H9 (cell line): ENCODE results near the gene PTPRN2. TPM values are rescaled to one million over a fixed set of nuclear protein-coding genes. Genes with fewer than 3 reads are reported as not detected.

Experiments
- DNase-seq: peaks from one replicate; pipeline ENCODE4 v3.0.0-alpha.2; 2017
- H2AFZ ChIP-seq: one replicate; pipeline ENCODE4 v1.6.1; 2013; ENCODE audit warnings: mild to moderate bottlenecking, low read length, control low read depth, moderate library complexity
- H2AK5ac ChIP-seq: 2 replicates; pipeline ENCODE4 v1.6.1; 2013; ENCODE audit warnings: low read length, control low read depth, mixed read lengths; ENCODE audit not compliant: insufficient read length
- H2BK120ac ChIP-seq: one replicate; pipeline ENCODE4 v1.6.1; 2013; ENCODE audit warnings: low read depth, mild to moderate bottlenecking, low read length, control low read depth, inconsistent platforms; ENCODE audit not compliant: poor library complexity, severe bottlenecking
- H2BK12ac ChIP-seq: 2 replicates; pipeline ENCODE4 v1.6.1; 2013; ENCODE audit warnings: low read length, control low read depth, mixed read lengths, low read depth; ENCODE audit not compliant: insufficient read length
- H2BK15ac ChIP-seq: 2 replicates; pipeline ENCODE4 v1.6.1; 2013; ENCODE audit warnings: low read depth, low read length, control low read depth
- H2BK20ac ChIP-seq: one replicate; pipeline ENCODE4 v1.6.1; 2013; ENCODE audit warnings: low read depth, mild to moderate bottlenecking, low read length, control low read depth, inconsistent platforms; ENCODE audit not compliant: poor library complexity, severe bottlenecking
- H2BK5ac ChIP-seq: 2 replicates; pipeline ENCODE4 v1.6.1; 2013; ENCODE audit warnings: low read length, control low read depth, mixed read lengths; ENCODE audit not compliant: insufficient read length
- H3K14ac ChIP-seq: 2 replicates; pipeline ENCODE4 v1.6.1; 2013; ENCODE audit warnings: low read length, control low read depth; ENCODE audit not compliant: insufficient read depth
- H3K18ac ChIP-seq: 2 replicates; pipeline ENCODE4 v1.6.1; 2013; ENCODE audit warnings: low read depth, mild to moderate bottlenecking, mixed read lengths, low read length, control low read depth; ENCODE audit not compliant: insufficient read length
- H3K23ac ChIP-seq: 2 replicates; pipeline ENCODE4 v1.6.1; 2013; ENCODE audit warnings: low read length, control low read depth, mixed read lengths, low read depth; ENCODE audit not compliant: insufficient read length
- H3K23me2 ChIP-seq: 2 replicates; pipeline ENCODE4 v1.6.1; 2013; ENCODE audit warnings: low read depth, mild to moderate bottlenecking, mixed read lengths, low read length, control low read depth; ENCODE audit not compliant: insufficient read length, poor library complexity, severe bottlenecking
- H3K27ac ChIP-seq: 2 replicates; pipeline ENCODE4 v1.5.1; 2013; ENCODE audit warnings: low read length, control low read depth, mixed read lengths, low read depth; ENCODE audit not compliant: insufficient read length
- H3K27me3 ChIP-seq: 2 replicates; pipeline ENCODE4 v1.6.1; 2013; ENCODE audit warnings: low read length, control low read depth, inconsistent platforms; ENCODE audit not compliant: insufficient read depth
- H3K4ac ChIP-seq: 2 replicates; pipeline ENCODE4 v1.6.1; 2013; ENCODE audit warnings: low read depth, mild to moderate bottlenecking, control low read depth, inconsistent platforms, low read length, moderate library complexity
- H3K4me1 ChIP-seq: 2 replicates; pipeline ENCODE4 v1.6.1; 2013; ENCODE audit warnings: low read length, control low read depth, inconsistent platforms; ENCODE audit not compliant: insufficient read depth
- H3K4me2 ChIP-seq: 2 replicates; pipeline ENCODE4 v1.6.1; 2013; ENCODE audit warnings: low read length, control low read depth, mixed read lengths; ENCODE audit not compliant: insufficient read length, insufficient read depth
- H3K56ac ChIP-seq: 2 replicates; pipeline ENCODE4 v1.6.1; 2013; ENCODE audit warnings: low read depth, mild to moderate bottlenecking, mixed read lengths, low read length, control low read depth; ENCODE audit not compliant: insufficient read length
- H3K79me1 ChIP-seq: 2 replicates; pipeline ENCODE4 v1.6.1; 2013; ENCODE audit warnings: low read depth, mild to moderate bottlenecking, moderate library complexity, low read length, control low read depth, inconsistent platforms; ENCODE audit not compliant: insufficient read depth, poor library complexity, severe bottlenecking
- H3K79me2 ChIP-seq: 2 replicates; pipeline ENCODE4 v1.6.1; 2013; ENCODE audit warnings: low read length, control low read depth, inconsistent platforms; ENCODE audit not compliant: insufficient read depth
- H3K9ac ChIP-seq: 2 replicates; pipeline ENCODE4 v1.6.1; 2013; ENCODE audit warnings: low read length, control low read depth, mixed read lengths; ENCODE audit not compliant: insufficient read length; ENCODE audit errors: extremely low read depth
- H3K9me3 ChIP-seq: one replicate; pipeline ENCODE4 v1.6.1; 2013; ENCODE audit warnings: low read depth, low read length, inconsistent platforms; ENCODE audit not compliant: control insufficient read depth
- H3T11ph ChIP-seq: one replicate; pipeline ENCODE4 v1.6.1; 2013; ENCODE audit warnings: mild to moderate bottlenecking, low read length, control low read depth, inconsistent platforms
- H4K20me1 ChIP-seq: one replicate; pipeline ENCODE4 v1.6.1; 2013; ENCODE audit not compliant: control insufficient read depth, insufficient read length, insufficient read depth
- H4K5ac ChIP-seq: 2 replicates; pipeline ENCODE4 v1.6.1; 2013; ENCODE audit warnings: low read depth, mild to moderate bottlenecking, mixed read lengths, low read length, control low read depth; ENCODE audit not compliant: insufficient read length
- H4K8ac ChIP-seq: replicated peaks from 2 replicates; pipeline ENCODE4 v1.6.1; 2013; ENCODE audit warnings: low read length, control low read depth, mixed read lengths, low read depth; ENCODE audit not compliant: insufficient read length
- H4K91ac ChIP-seq: 2 replicates; pipeline ENCODE4 v1.6.1; 2013; ENCODE audit warnings: low read depth, mild to moderate bottlenecking, moderate library complexity, mixed read lengths, low read length, control low read depth; ENCODE audit not compliant: insufficient read length
- H3K27ac Mint-ChIP-seq, 3 experiments: 2 replicates in 2 of 3; 3 replicates in 1 of 3; pipeline ENCODE4 v1.8.0; 2020 to 2021; ENCODE audit warnings: mixed read lengths in 3 of 3, mild to moderate bottlenecking in 1 of 3, moderate library complexity in 1 of 3
- H3K27me3 Mint-ChIP-seq: 2 replicates; pipeline ENCODE4 v1.8.0; 2021; ENCODE audit warnings: low read depth, mild to moderate bottlenecking, moderate library complexity, mixed read lengths
- H3K36me3 Mint-ChIP-seq, 3 experiments: 2 replicates in 2 of 3; 3 replicates in 1 of 3; pipeline ENCODE4 v1.8.0; 2020 to 2021; ENCODE audit warnings: low read depth in 3 of 3, mixed read lengths in 3 of 3; ENCODE audit not compliant: insufficient read depth in 1 of 3
- H3K4me1 Mint-ChIP-seq, 2 experiments: 2 replicates each; pipeline ENCODE4 v1.8.0; 2020; ENCODE audit warnings: mixed read lengths in 2 of 2
- H3K4me3 Mint-ChIP-seq, 2 experiments: 2 replicates in 1 of 2; 3 replicates in 1 of 2; pipeline ENCODE4 v1.8.0; 2020 to 2021; ENCODE audit warnings: mild to moderate bottlenecking in 2 of 2, mixed read lengths in 2 of 2, moderate library complexity in 1 of 2
- H3K9me3 Mint-ChIP-seq, 2 experiments: 2 replicates in 1 of 2; 3 replicates in 1 of 2; pipeline ENCODE4 v1.8.0; 2020; ENCODE audit warnings: mild to moderate bottlenecking in 2 of 2, mixed read lengths in 2 of 2, moderate library complexity in 1 of 2
- WGBS: extraction: QIAGEN DNeasy Blood & Tissue Kit; methylation state at CpG from one replicate; pipeline ENCODE4 v1.1.7; 2013; ENCODE audit warnings: missing lambda C conversion rate, low lambda C conversion rate, mixed read lengths; ENCODE audit not compliant: insufficient read length; ENCODE audit errors: extremely low coverage; 5-methylcytosine and 5-hydroxymethylcytosine counted together
- total RNA-seq: library from RNA; stranded (reverse); gene quantifications from 2 replicates; pipeline ENCODE4 v1.2.1, GENCODE V29; 2021
- TF ChIP-seq, protein P1 (sequence below): fragments of 200-600 bp; sonication (generic); conservative IDR thresholded peaks from 3 replicates; pipeline ENCODE4 v1.8.0; 2021; ENCODE audit warnings: antibody characterized with exemption, mild to moderate bottlenecking

Gene PTPRN2
- total RNA-seq, 1 experiment from 2014 or later, result 5.2 TPM

DNA sequence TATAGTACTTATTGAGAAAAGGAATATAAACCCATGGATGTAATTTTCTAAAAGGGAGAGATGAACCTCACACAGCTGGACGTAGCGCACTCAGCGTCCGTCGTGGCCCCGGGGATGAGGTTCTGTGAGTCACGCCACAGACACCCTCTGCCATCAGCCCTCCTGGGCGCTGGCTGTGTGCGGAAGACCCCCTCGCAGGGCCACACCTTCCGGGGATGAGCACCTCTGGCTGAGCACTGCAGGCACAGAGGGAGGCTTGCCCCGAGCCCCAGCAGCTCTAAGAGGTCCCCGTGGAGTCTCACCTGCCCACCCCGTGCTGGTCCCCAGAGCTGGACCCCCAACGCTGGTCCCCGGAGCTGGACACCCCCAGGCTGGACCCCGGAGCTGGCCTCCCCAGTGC, 215.8 kb downstream of the PTPRN2 start:
- Histone ChIP-seq H3K23ac (no peak overlapping the region), H3K18ac (no peak overlapping the region), H3K23me2 (no peaks in the 10 kb centered on the region), H3K14ac (no peak overlapping the region), H3K27me3 (no peaks in the 10 kb centered on the region), H3T11ph (no peak overlapping the region), H2BK20ac (no peak overlapping the region), H2BK5ac (no peak overlapping the region), H3K4me1 (no peaks in the 10 kb centered on the region), H2AK5ac (no peak overlapping the region), H3K9me3 (no peaks in the 10 kb centered on the region), H2AFZ (no peak overlapping the region), H3K4me2 (no peak overlapping the region), H2BK15ac (no peak overlapping the region), H4K8ac (no peak overlapping the region), H2BK12ac (no peak overlapping the region), H4K20me1 (no peaks in the 10 kb centered on the region), H4K5ac (no peak overlapping the region), H3K27ac (no peak overlapping the region), H3K56ac (no peak overlapping the region), H3K4ac (no peak overlapping the region), H3K9ac (no peak overlapping the region), H2BK120ac (no peak overlapping the region), H3K79me2 (no peaks in the 10 kb centered on the region), H4K91ac (no peak overlapping the region), H3K79me1 (no peaks in the 10 kb centered on the region)
- WGBS, result no CpG with 5 or more reads among the region's 17 CpGs
- no peak overlapping the region for H3K27ac Mint-ChIP-seq
- no peaks in the 10 kb centered on the region for H3K4me1 Mint-ChIP-seq
- H3K27me3 Mint-ChIP-seq, result peaks cover 12% of the 10 kb centered on the region
- peaks cover 0 to 4% of the 10 kb centered on the region in 2 experiments; a peak in 4 of 5 replicates for H3K9me3 Mint-ChIP-seq
- no peak overlapping the region for H3K4me3 Mint-ChIP-seq
- DNase-seq, result no peak
- H3K36me3 Mint-ChIP-seq, result peaks cover 0 to 1% (median 0%) of the 10 kb centered on the region in 3 experiments; a peak in 1 of 7 replicates
- TF ChIP-seq, protein P1, sequence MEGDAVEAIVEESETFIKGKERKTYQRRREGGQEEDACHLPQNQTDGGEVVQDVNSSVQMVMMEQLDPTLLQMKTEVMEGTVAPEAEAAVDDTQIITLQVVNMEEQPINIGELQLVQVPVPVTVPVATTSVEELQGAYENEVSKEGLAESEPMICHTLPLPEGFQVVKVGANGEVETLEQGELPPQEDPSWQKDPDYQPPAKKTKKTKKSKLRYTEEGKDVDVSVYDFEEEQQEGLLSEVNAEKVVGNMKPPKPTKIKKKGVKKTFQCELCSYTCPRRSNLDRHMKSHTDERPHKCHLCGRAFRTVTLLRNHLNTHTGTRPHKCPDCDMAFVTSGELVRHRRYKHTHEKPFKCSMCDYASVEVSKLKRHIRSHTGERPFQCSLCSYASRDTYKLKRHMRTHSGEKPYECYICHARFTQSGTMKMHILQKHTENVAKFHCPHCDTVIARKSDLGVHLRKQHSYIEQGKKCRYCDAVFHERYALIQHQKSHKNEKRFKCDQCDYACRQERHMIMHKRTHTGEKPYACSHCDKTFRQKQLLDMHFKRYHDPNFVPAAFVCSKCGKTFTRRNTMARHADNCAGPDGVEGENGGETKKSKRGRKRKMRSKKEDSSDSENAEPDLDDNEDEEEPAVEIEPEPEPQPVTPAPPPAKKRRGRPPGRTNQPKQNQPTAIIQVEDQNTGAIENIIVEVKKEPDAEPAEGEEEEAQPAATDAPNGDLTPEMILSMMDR, result no peak
